SIG-M5 treated with dmso at 0.1 percent for 504 hours (cell line): ENCODE measurements around the gene CBFA2T3.
A peak's percentile ranks its signal among the peaks of the same experiment; 100 is the strongest.

ENCODE experiments used
- DNase-seq: peaks from one replicate; lab custom pipeline; 2025; ENCODE audit not compliant: unreplicated experiment; lab: John Stamatoyannopoulos, UW

CBFA2T3 gene

DNA sequence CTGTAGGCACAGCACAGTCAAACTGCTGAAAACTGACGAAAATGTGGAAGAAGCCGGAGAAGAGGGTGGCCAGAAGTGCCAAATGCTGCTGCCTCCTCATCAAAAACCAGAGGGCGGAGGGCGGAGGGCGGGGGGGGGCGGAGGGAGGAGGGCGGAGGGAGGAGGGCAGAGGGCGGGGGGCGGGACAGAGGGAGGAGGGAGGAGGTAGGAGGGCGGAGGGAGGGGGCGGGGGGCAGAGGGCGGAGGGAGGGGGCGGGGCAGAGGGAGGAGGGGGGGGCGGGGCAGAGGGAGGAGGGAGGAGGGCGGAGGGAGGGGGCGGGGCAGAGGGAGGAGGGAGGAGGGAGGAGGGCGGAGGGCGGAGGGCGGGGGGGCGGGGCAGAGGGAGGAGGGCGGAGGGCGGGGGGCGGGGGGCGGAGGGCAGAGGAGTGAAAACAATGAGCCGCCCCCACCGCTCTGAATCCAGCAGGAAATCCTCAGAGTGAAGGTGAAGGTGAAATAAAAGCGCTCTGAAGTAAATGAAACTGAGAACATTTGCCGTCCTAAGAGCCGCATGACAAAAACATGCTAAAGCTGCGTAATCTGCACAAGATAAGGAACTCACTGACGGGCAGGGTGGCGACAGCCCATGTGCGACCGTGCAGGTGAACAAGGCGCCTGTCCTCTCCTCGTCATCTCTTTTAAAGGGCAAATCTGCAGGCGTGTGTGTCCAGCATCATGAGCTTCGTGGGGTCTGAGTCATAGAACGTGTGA is 22.6 kb upstream of the CBFA2T3 start:
- DNase-seq, result no peak

DNA sequence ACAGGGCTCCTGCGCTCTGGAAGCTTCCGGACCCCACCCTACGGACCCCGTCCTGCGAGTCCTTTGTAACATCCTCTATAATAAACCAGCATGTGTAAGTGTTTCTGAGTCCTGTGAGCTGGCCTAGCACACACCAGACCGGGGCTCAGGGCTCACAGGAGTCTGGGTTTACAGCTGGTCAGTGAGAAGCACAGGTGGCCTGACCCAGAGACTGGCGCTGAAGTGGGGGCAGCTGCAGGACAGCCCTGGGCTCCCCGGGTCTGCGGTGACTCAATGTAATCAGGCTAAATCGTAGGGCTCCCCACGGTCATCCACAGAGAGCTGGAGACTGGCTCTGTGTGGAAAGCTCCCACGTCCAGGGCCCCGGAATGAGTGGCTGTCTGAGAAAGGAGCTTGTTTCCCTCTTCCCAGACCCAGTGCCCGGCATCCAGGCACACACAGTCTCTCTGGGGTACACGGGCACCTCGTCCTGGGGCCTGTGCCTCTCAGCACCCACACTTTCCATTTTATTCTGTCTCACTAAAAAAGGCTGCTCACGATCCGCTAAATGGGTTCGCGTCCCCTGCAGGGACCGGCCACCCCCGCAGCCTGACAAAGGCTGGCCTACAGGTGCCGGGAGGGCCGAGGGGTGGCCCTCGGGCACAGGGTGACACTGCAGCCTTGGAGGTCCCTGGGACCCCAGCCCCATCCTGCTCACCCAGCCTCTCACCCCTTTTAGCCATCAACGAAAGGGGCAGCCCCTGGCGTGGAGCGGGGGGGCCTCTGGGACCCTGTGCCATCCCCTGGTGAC is 18.9 kb upstream of the CBFA2T3 start:
- no peak for DNase-seq

DNA sequence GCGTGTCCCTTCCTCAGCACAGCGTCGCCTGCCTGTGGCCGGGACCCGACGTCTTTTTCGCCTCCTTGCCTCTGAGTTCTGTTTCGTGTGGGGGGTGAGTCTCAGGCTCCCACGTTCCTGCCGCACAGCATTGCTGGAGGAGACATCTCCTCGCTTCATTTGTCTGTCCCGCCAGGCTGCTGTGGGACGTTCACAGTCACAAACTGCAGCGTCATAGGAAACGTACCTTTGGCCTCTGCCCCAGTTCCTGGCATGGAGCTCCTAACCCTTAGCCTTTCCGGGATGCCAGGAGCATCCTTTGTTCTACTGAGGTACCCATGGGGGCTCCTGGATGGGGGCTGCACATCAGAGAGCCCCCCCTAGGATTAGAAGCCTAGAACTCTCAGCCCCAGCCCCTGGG is 18.2 kb upstream of the CBFA2T3 start:
- DNase-seq, result no peak

DNA sequence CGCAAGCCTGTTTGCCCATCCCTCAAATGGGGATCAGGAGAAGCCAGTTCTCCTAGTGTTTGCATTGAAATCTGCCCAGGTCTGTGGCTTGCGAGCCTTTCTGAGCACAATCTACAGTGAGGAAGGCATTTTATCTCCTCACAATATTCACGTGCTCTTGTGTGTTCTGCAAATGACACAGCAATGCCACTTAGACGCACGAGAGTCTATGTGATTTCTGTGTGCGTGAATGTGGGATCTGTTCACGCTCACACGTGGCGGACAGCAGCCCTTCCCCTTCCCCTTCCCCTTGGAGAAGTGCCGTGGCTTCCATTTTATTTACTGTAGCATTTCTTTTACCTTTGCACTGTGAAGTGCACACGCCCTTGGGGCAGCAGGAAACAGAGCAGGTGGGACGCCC is 17.7 kb upstream of the CBFA2T3 start:
- DNase-seq, result no peak

DNA sequence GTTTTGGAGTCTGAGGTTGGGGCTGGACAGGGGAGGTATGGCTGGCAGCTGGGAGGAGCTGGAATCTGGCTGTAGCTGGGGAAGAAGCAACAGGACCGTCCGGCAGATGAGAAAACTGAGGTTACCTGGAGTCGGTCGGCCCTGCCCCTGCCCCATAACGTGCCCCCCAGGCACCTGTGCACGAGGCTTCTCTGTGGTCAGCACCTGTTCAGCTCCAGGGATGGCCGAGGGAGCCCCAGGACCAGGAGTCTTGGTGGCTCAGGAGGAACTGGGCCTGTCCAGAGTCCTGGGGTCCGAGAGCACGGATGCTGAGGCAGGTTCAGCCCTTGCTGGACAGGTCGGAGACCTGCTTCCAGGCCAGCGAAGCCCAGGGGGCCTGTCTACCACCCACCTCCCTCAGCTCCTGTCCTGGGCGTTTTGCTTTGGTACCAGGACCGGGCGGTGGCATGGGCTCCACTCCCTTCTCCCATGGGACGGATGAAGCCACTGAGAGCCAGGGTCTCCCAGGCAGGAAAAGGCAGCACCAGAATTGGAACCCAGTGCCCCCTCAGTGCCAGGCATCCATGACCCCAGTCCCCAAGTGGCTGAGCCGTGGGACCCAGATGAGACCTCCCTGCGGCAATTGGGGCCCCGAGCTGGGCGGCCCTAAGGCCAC is 17.1 kb upstream of the CBFA2T3 start:
- DNase-seq, result no peak

DNA sequence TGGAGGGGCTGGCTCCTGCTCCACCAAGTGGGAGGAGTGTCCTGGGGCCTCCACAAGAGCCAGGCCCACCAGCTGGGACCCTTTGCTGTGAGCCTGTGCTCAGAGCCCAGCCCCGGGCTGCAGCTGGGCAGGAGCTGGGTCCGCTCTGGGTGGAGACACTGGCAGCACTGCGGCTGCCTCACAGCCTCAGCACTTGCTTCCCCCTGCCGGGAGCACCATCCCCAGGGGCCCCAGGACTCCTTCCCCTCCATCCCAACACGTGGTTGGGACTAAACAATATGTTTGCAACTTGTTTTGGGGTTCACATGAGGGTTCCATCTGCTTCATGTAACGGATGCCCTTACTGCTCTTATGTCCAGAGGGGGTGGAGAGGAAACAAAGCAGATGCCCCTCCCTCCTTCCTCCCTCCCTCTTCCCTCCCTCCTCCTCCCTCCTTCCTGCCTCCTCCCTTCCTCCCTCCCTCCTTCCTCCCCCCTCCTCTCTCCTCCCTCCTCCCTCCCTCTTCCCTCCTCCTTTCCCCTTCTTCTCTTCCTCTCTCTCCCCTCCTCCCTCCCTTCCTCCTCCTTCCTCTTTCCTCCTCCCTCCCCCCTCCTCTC is 16.3 kb upstream of the CBFA2T3 start:
- no peak for DNase-seq

DNA sequence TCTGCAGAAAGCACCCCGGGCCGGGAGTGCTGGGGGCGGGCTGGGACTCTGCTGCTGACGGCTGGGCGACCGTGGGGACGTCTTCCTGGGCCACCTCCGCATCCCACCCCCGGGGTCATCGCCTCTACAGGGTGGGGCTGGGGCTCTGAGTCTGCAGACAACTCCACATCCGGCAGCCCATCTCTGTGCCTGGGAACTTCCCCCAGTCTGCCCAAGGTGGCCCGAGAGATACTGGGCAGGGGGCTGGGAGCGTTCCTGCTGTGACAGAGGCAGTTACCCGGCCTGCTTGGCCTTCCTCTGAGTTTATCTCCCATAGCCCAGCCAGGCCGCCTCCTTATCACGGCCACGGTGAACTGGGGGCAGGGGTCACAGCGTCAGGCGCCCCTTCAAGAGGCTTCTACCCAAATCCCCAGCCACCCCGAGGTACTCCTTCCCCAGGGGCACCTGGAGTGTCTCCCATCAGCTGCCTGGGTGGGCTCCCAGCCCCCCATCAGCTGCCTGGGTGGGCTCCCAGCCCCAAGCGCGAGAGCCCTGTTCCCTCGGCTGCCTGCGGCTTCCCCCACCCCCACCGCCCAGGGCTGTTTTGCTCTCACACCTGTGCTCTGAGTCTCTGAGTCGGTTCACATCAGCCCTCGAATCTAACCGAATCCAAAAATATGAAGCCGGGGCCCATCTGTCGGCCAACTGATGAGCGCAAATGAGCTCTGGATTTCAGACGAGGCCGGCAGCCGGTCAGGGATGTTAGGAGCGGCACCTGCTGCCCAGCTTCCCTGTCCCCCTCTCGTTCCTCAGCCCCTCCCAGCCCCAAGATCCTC is 15.6 kb upstream of the CBFA2T3 start:
- DNase-seq, result no peak

DNA sequence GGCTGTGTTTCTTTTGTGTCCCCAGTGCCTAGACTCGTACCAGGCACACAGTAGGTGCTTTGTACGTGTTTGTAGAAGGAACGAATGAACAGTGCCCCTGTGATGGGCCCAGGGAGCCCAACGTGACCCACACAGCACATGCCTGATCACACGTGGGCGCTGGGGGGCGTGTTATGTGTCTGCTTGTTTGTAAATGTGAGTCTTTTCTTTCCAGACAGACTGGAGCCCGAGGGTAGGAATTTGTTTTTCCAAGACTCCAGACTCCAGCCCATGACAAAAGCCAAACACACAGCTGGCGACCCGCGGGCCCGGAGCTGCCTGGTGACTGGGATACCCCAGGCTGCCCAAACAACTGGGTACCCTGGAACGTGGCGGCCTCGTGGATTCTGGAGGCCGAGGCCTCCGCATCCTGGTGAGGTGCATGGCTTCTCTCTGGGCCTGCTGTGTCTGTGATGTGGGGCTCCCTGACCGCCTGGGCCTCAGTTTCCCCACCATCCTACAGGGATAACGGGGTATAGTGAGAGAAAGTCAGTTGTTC is 14.9 kb upstream of the CBFA2T3 start:
- DNase-seq, result no peak

DNA sequence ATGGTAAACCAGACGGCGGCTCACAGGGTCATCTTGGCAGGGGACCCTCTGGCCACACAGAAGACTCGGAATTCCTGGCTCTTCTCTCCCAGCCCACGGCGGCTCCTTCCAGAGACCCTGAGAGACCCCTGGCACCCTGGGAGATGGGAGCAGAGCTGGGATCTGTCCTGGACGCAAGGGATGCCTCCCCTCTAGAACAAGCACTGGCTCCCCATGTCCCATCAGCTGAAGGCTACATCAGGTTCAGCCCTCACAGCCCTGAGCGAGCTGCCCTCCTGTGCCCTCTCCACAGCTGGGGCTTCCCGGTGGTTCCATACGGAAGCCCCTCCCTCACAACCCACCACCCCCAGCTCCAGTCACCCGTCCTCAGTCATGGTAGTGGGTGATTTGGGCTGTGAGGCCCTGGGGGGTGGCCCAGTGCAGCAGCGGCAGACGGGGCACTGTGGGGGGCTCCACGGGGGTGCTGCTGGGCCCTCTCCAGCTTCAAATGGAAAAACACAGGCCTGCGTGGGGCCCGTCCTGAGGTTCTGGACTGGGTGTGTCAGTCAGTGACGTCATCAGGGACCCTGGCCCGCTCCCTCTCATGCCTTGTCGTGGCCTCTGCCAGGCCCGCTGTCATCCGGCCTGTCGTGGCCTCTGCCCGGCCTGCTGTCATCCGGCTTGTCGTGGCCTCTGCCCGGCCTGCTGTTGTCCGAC is 13.0 kb upstream of the CBFA2T3 start:
- DNase-seq, result no peak

DNA sequence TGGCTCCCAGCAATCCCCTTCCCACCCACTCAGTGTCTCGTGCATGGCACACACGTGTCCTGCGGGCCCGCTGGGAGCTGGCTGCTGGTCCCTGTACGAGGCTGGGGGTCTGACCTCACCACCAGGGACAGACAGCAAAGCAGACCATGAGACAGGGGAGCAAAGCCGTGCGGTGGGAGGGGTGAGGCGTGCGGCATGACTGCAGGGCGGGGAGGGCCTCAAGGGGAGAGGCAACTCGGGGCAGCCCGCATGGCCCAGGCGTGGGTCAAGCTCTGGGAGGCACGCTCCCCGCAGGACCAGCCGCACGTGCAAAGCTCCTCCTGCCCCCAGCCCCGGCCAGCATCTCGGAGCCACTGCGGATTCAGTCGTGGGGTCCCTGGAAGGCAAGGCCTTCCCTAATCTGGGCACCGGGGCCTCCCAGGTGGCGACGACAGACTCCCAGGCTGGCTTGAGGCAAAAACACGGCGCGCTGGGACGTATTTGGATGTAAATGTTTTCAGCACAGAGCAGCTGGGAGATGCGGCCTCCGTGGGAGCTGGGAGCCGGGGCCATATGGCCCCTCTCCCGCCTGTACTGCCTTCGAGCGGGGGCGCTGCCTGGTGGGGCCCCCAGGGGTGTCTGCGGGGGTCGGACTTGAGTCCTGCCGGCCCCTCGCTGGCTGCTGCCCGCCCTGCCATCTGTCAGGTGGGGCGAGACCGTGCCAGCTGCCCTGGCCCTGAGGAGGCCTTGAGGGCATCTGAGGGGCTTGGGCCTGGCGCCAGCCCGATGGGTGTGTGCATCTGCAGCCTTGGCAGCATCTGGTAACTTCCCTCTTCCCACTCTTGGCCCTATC is 12.2 kb upstream of the CBFA2T3 start:
- DNase-seq, result no peak

DNA sequence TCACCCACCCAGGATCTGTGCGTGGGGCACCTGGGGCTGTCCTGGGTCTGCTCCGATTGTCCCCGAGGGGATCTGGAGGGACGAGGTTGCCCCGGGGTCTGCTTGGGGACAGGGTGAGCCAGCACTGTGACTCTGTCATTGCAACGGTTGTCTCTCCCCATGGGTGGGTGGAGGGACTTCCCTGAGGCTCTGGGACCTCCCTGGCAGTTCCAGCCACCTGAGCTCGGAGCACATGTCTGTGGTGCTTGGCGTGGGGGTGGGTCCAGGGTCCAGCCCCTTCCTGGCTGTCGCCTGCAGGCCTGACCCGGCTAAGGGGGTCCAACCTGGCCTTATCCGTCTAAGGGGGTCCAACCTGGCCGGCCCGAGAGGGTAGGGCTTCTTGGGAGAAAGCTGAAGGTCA is 8.5 kb upstream of the CBFA2T3 start:
- no peak for DNase-seq

DNA sequence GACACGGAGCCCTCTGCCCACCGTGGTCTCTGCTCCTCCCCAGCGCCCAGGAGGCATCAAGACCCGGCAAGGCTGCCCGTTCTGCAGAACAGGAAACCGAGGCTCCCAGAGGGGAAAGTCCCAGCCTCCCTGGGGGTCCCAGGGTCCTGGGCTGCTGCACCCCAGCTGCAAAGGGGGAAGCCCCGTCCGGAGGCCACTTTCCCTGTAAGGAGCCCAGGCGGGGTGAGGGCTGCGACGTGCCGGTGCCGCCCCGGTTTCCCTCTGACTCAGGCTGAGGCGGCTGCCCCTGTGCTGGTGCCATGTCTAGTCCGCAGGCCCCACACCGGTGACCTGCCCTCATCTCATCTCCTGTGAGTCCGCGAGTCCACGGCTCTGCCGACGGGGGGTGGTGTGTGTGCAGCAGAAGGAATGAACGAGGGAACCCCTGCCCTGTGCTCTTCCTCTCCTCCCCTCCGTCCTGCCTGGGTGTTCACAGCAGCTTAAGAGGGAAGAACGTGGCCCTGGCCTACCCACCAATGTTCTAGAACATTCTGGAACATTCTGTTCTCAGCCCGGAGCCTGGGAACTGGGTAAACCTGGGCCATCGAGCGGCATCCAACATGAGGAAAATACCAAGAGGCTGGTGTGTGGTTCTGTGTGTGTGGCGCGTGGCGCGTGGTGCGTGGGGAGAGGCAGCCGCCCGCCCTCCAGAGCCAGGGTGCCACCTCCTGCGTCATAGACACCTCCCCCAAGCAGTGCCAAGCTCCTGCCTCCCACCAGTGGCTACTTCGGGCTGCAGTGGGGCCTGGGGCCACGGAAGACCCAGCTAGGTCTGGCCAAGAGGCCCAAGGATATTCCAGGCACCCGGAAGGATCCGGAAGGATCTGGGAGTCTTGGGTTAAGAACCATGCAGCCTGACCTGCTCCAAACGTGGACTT is 7.0 kb upstream of the CBFA2T3 start:
- no peak for DNase-seq

DNA sequence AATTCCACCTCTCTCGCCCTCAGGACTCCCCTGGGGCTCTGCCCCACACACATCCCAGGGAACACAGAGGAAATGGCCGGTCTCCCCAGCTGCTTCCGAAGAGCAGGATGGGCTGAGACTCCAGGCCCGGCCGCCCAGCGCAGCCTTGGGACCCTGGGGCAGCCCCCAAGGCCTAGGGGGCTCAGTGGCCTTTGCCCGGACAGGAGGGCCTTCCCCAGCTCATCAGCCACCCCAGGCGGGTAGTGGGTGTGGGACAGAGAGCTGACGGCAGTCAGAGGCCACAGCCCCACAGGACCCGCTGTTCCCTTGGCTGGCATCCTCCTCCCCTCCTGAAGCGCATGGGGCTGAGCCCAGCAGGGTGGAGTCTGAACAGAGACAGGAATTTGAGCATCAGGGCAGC is 6.2 kb upstream of the CBFA2T3 start:
- DNase-seq, result no peak

DNA sequence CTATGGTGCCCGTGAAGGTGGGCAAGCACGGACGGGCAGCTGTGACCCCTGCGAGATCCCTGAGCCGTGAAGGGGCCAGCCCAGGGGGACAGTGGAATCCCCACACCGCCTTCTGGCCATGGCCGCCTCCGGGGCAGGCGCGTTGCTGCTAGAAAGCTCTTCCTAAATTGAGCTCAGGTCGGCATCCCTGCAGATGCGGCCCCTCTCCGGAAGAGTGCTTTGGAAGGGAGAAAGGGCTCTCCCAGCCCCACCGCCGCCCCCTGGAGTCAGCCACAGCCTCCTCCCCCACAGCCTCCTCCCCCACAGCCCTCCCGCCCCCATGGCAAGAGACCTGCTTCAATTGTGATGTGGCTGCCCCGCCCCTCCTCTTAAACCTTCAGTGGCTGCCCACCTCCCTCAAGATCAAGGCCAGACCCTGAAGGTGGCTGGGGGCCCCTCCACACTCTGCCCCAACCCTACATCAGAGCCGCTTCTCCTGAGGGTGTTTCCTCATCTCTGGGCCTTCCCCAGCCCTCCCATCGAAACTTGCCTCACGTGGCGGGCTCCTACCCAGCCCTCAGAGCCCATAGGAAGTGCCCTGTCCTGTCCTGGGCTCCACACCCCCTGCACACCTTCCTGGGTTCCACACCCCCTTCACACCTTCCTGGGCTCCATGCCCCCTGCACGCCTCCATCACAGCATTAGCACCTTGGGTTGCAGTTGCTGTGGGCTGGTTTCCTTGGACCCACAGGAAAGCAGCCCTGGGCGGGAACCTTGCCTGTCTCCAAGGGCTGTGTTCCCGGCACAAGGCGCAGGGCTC is 5.5 kb upstream of the CBFA2T3 start:
- no peak for DNase-seq

DNA sequence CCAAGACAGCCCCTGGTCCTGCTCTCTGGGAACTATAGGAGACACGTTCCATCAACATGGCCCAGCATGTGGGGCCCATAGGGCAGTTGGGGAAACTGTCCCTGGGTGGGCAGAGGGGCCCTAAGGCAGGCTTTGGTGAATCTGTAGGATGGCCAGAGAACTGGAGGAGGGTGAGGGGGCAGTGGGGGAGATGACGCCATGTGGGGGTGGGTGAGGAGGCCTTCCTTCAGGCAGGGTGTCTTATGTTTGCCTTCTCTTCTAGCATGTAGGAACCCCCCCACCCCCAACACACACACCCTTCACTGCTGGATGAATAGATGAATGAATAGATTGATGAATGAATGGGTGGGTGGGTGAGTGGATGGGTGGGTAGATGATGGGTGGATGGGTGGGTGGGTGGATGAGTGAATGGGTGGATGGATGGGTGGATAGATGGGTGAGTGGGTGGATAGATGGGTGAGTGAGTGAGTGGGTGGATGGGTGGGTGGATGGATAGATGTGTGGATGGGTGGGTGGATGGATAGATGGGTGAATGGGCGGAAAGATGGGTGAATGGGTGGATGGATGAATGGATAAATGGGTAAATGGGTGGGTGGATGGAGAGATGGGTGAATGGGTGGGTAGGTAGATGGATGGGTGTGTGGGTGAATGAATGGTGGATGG is 2.5 kb upstream of the CBFA2T3 start:
- no peak for DNase-seq

DNA sequence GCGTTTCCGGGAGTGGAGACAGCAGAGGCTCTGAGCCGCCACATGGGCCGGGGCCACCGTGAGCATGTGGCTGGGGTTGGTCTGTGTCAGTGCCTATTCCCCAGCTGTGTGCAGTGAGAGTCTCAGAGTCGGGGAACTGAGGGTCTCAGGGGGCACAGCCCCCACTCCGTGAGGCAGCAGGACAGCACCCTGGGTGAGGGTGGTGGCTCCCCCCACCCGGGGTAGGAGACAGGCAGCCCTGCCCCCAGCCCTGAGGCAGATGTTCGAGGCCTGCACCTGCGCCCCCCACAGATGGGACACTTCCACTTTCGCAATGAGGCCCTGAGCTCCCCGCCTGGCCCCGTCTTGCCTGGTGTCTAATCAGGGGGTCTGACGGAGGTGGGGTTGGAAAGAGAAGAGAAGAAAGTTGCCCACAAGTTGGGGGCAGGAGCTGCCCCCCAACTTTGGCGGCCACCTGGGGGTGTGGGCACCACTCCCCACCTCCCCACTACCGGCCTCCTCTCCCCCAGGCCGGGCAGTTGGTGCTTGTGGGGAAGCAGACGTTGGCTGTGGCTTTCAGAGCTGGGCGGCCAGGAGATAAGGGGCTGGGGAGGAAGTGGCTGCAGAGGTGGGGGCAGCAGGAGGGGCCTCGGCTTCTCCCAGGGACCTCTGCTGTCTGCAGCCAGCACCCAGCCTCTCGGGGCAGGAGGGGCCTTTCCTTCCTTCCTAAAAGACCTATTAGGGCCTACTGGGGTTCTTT is 1.8 kb upstream of the CBFA2T3 start:
- peak; percentile 89 for DNase-seq
